GM12891 (cell line): ENCODE data around the gene TNKS2.
A peak's percentile ranks its signal among the peaks of the same experiment; 100 is the strongest.
"Not testable (repeated sequence)": the region's sequence is repeated elsewhere in the genome, so short reads cannot be mapped to it uniquely, and the experiment has no call there.

Source experiments
- DNase-seq: peaks from one replicate; pipeline ENCODE4 v3.0.0; 2011; ENCODE audit warnings: low spot score; ENCODE audit not compliant: insufficient read length
- FAIRE-seq: peaks from 2 replicates; lab custom pipeline; 2011; peaks lifted over from hg19 to GRCh38; lab: Jason Lieb, UNC
- PAX5 ChIP-seq: IDR thresholded peaks from 2 replicates; pipeline ENCODE4 v1.6.1; 2011; ENCODE audit warnings: low read length, moderate library complexity, mild to moderate bottlenecking; ENCODE audit not compliant: insufficient read depth, severe bottlenecking
- POLR2A ChIP-seq: IDR thresholded peaks from 2 replicates; pipeline ENCODE4 v1.6.1; 2011; ENCODE audit warnings: low read depth, low read length, control low read depth
- POLR2AphosphoS5 ChIP-seq: IDR thresholded peaks from 2 replicates; pipeline ENCODE4 v1.6.1; 2011; ENCODE audit warnings: low read depth, low read length, control low read depth
- POU2F2 ChIP-seq: IDR thresholded peaks from 2 replicates; pipeline ENCODE4 v1.6.1; 2011; ENCODE audit warnings: low read depth, mild to moderate bottlenecking, control low read depth, low read length, moderate library complexity
- SPI1 ChIP-seq: IDR thresholded peaks from 2 replicates; pipeline ENCODE4 v1.6.1; 2011; ENCODE audit warnings: low read depth, low read length, control low read depth
- TAF1 ChIP-seq: IDR thresholded peaks from 2 replicates; pipeline ENCODE4 v1.6.1; 2011; ENCODE audit warnings: low read depth, low read length, control low read depth

Gene TNKS2

GRCh38 chr10:91884536-91884935 lies 86.3 kb downstream of the TNKS2 start:
- FAIRE-seq (no peak), DNase-seq (no peak)
- TF ChIP-seq POLR2A (no peak), SPI1 (no peak), TAF1 (no peak), POU2F2 (no peak), PAX5 (no peak), POLR2AphosphoS5 (no peak)

DNA sequence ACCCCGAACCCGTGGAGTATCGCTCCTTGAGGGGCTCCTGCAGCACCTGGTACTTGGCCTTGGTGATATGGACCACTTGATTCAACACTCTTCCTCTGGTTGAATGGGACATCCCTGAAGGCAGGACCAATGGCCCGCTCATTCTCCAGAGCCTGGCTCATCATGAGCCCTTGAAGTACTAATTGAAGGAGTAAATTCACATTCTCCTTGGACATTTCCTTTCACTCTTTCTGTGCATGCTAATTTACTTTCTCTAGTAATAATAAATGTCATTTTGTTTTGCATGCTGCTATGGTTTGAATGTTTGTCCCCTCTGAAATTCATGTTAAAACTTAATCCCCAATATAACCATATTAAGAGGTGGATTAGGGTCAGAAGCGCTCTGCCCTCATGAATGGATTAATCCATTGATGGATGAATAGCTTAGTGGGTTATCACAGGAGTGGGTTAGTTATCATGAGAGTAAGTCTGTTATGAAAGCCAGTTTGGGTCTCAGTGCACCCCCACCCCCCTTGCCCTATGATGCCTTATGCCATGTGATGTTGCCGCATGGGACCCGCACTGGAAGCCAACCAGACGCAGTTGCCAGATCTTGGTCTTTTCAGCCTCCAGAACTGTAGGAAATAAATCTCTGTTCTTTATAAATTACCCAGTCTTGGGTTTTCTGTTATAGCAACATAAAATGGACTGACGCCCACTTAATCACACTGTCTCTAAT lies 87.3 kb downstream of the TNKS2 start:
- FAIRE-seq (no peak), DNase-seq (no peak)
- TF ChIP-seq PAX5 (no peak), SPI1 (no peak), POLR2A (no peak), TAF1 (no peak), POLR2AphosphoS5 (no peak), POU2F2 (no peak)

- TF ChIP-seq PAX5 (no peak), SPI1 (no peak), POLR2A (no peak), POLR2AphosphoS5 (no peak), POU2F2 (no peak), TAF1 (no peak)
- DNase-seq (no peak), FAIRE-seq (no peak)
These were observed 88.7 kb downstream of the TNKS2 start for GRCh38 chr10:91886954-91887271.

- DNase-seq: peak; percentile 35
These were observed 89.2 kb downstream of the TNKS2 start for GRCh38 chr10:91887272-91888076.

GRCh38 chr10:91891125-91892001 lies 93.1 kb downstream of the TNKS2 start:
- TF ChIP-seq POU2F2: no peak
- TF ChIP-seq SPI1: no peak
- TF ChIP-seq TAF1: no peak
- TF ChIP-seq POLR2AphosphoS5: no peak
- no peak for TF ChIP-seq PAX5
- no peak for TF ChIP-seq POLR2A
- FAIRE-seq (no peak), DNase-seq (no peak)

More at GRCh38 chr10:91887272-91888076, 89.2 kb downstream of the TNKS2 start:
- TF ChIP-seq PAX5: no peak
- TF ChIP-seq SPI1: no peak
- no peak for TF ChIP-seq TAF1
- FAIRE-seq: no peak

GRCh38 chr10:91893051-91893450 lies 94.8 kb downstream of the TNKS2 start:
- DNase-seq (no peak), FAIRE-seq (no peak)
- TF ChIP-seq TAF1: no peak
- no peak for TF ChIP-seq POLR2A
- TF ChIP-seq SPI1: no peak
- no peak for TF ChIP-seq POLR2AphosphoS5
- no peak for TF ChIP-seq PAX5
- TF ChIP-seq POU2F2: no peak

DNA sequence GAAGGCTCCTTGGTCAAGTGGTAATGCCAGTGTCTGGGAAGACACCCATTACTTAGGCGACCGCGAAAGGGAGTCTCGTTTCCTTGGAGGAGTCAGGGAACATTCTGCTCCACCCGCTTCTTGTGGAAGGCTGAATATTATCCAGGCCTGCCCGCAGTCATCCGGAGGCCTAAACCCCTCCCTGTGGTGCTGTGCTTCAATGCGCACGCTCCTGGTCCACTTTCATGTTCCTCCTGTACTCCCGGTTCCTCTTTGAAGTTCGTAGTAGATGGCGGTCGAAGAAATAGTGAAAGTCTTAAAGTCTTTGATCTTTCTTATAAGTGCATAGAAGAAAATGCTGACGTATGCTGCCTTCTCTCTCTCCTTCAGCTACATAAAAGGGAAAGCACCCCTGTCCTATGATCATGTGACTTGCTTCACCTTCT lies 96.0 kb downstream of the TNKS2 start:
- DNase-seq, FAIRE-seq: not testable (repeated sequence)
- peak; percentile 62 for TF ChIP-seq SPI1

DNA sequence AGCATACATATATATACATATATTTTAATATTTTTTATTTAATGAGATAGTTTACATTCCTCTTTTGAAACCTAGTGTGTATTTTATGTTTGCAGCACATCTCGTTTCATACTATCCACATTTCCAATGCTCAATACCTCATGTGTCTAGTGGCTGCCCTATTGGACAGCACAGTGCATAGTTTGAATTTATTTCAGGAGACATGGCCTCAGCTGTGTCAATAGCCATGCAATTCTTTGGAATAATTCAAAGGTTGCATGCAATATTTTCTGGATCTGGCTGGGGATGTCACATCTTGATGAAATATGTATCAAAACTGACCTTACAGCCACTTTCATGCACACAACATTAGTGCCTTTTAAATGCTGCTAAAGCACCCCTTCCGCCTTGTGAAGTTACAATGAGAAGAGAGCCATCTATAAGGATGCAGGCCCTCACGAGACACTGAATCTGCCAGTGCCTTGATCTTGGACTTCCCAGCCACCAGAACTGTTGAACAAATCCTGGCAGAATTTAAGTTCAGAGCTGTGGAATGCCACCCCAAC lies 98.1 kb downstream of the TNKS2 start:
- DNase-seq (no peak), FAIRE-seq (no peak)
- no peak for TF ChIP-seq POLR2A
- no peak for TF ChIP-seq POLR2AphosphoS5
- TF ChIP-seq PAX5: no peak
- no peak for TF ChIP-seq TAF1
- TF ChIP-seq POU2F2: no peak
- TF ChIP-seq SPI1: no peak

- FAIRE-seq: no peak
- TF ChIP-seq POLR2A: no peak
- TF ChIP-seq PAX5: no peak
- DNase-seq: no peak
These were observed 99.2 kb downstream of the TNKS2 start for GRCh38 chr10:91897421-91897820.
